NCI-H748 (cell line): ENCODE results near the gene RAD23B.

Source experiments
- DNase-seq: peaks from one replicate; lab custom pipeline; 2025; ENCODE audit not compliant: unreplicated experiment; lab: John Stamatoyannopoulos, UW

The RAD23B gene

DNA sequence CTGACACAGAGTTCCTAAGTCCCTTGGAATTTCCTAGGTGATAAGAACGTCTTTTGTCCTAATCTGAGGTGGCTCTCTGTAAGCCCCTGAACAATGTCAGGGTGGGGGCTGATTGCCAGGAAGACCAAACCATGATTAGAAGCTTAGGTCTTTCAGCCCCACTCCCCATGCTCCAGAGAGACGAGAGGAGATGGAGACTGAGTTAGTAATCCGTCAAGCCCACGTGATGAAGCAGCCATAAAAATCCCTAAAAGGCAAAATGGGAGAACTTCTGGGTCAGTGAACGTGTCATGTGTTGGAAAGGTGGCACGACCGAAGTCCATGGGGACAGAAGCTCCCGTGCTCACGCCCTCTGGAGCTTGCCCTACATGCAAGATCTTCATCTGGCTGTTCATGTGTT lies 85.6 kb downstream of the RAD23B start:
- DNase-seq: no peak

DNA sequence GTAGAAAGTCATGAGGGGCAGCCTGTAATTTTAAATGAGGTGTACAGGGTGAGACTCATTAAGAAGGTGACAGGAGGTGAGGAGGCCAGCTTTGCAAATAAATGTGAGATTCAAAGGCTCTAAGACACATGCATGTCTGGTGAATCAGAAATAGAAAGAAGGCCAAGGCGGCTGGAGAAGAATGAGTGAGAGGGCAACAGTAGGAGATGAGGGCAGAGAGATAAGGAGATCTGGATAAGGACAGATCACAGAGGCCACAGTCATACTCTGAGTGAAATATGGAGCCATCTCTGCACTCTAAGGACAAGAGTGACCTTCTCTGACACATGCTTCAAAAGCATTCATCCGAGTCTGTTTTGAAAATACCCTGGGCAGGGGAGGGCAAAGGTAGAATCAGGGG lies 90.7 kb downstream of the RAD23B start:
- no peak for DNase-seq

DNA sequence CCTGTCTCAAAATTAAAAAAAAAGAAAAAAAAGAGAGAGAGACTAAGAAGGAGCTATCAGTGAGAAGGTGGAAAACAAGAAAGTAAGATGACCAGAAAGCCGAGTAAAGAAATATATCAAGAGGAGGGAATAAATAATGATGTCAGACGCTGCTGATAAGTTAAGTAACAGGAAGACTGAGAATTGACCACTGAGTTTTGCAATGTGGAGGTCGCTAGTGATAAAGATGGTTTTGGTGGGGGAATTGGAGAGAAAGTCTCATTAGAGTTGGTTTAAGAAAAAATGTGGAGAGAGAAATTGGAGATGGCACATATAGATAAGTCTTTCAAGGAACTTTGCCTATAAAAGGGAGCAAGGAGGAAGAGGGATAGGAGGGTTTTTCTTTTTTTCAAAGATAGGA lies 91.9 kb downstream of the RAD23B start:
- no peak for DNase-seq

GRCh38 chr9:107375651-107376369 lies 92.7 kb downstream of the RAD23B start:
- no peak for DNase-seq

DNA sequence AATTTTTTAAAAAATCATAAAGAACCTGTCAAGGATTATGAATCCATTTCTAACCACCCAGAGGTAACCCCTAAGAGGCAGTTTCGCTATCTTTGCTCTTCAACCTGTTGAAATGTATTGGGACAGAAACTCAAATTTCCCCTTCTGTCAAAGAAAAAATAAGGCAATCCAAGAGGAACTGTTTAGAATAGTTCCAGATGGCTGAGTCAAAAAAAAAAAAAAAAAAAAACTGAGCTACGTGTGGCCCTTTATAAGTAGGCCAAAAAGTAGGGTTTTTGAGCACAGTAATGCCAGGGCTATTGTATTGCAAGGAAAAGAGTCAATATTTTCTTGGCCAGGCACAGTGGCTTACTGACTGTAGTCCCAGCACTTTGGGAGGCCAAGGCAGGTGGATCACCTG lies 94.9 kb downstream of the RAD23B start:
- DNase-seq: no peak
